Measurements from ENCODE around the gene SPANXN5. TPM values are rescaled to one million over a fixed set of nuclear protein-coding genes. Genes with fewer than 3 reads are reported as not detected.
"Not testable (repeated sequence)": the region's sequence is repeated elsewhere in the genome, so short reads cannot be mapped to it uniquely, and the experiment has no call there.

Gene SPANXN5
- total RNA-seq = not detected

- intact Hi-C loops (cut with DNase I); H3K36me3 ChIP-seq; H3K27ac ChIP-seq; DNase-seq (ENCODE audit: extremely low spot score in 2 of 2); H3K4me1 ChIP-seq; H3K27me3 ChIP-seq; H3K9me3 ChIP-seq; H3K4me3 ChIP-seq: not testable (repeated sequence)
Measured at GRCh38 chrX:52797327-52797726, at the start of gene SPANXN5. TSS of gene SPANXN5 (minus strand) at chrX:52797427. CDS start at chrX:52797348, 79 bp downstream.

GRCh38 chrX:52843619-52844018 is 46.4 kb upstream of the SPANXN5 start:
- H3K27me3 ChIP-seq; H3K36me3 ChIP-seq; intact Hi-C loops (cut with DNase I); H3K4me1 ChIP-seq; H3K9me3 ChIP-seq; DNase-seq (ENCODE audit: extremely low spot score in 2 of 2); H3K27ac ChIP-seq; H3K4me3 ChIP-seq: not testable (repeated sequence)

- H3K36me3 ChIP-seq = no peaks in the 10 kb centered on the region
- H3K4me3 ChIP-seq = no peak overlapping the region
- H3K9me3 ChIP-seq = no peaks in the 10 kb centered on the region
- no peak for TF ChIP-seq POLR2A (IDR thresholded peaks at IDR 0.05)
- TF ChIP-seq CTCF (IDR thresholded peaks at IDR 0.05) = no peak
- TF ChIP-seq POLR2AphosphoS5 (IDR thresholded peaks at IDR 0.05; ENCODE audit: insufficient read depth in 1 of 2, low read depth in 1 of 2) = no peak
- intact Hi-C loops (cut with DNase I) = no loop called here
- no peak overlapping the region for H3K27ac ChIP-seq
- no peaks in the 10 kb centered on the region for H3K4me1 ChIP-seq
- H3K27me3 ChIP-seq = no peaks in the 10 kb centered on the region
- no peak for DNase-seq (ENCODE audit: extremely low spot score in 2 of 2)
Measured at GRCh38 chrX:52839137-52839536, 41.9 kb upstream of the SPANXN5 start.

GRCh38 chrX:52830551-52830950 is 33.3 kb upstream of the SPANXN5 start:
- Histone ChIP-seq H3K27me3 (no peaks in the 10 kb centered on the region), H3K4me1 (no peaks in the 10 kb centered on the region), H3K4me3 (no peak overlapping the region), H3K9me3 (no peaks in the 10 kb centered on the region), H3K27ac (no peak overlapping the region), H3K36me3 (no peaks in the 10 kb centered on the region)
- peak in 1 of 2 donors; percentile 69 for DNase-seq (ENCODE audit: extremely low spot score in 2 of 2)
- TF ChIP-seq POLR2AphosphoS5 (IDR thresholded peaks at IDR 0.05; ENCODE audit: insufficient read depth in 1 of 2, low read depth in 1 of 2) (no peak), CTCF (IDR thresholded peaks at IDR 0.05) (no peak), POLR2A (IDR thresholded peaks at IDR 0.05) (no peak)
- intact Hi-C loops (cut with DNase I) = no loop called here

GRCh38 chrX:52824608-52825007 is 27.4 kb upstream of the SPANXN5 start:
- intact Hi-C loops (cut with DNase I) = no loop called here
- Histone ChIP-seq H3K27ac (no peak overlapping the region), H3K4me3 (no peak overlapping the region), H3K9me3 (no peaks in the 10 kb centered on the region), H3K27me3 (no peaks in the 10 kb centered on the region), H3K4me1 (no peaks in the 10 kb centered on the region), H3K36me3 (no peaks in the 10 kb centered on the region)
- no peak for TF ChIP-seq POLR2AphosphoS5 (IDR thresholded peaks at IDR 0.05; ENCODE audit: insufficient read depth in 1 of 2, low read depth in 1 of 2)
- no peak for DNase-seq (ENCODE audit: extremely low spot score in 2 of 2)

- H3K27ac ChIP-seq = no peak overlapping the region
- TF ChIP-seq CTCF (IDR thresholded peaks at IDR 0.05) (no peak), POLR2A (IDR thresholded peaks at IDR 0.05) (no peak), POLR2AphosphoS5 (IDR thresholded peaks at IDR 0.05; ENCODE audit: insufficient read depth in 1 of 2, low read depth in 1 of 2) (no peak)
- intact Hi-C loops (cut with DNase I) = no loop called here
- no peaks in the 10 kb centered on the region for H3K27me3 ChIP-seq
- H3K36me3 ChIP-seq = no peaks in the 10 kb centered on the region
- no peak for DNase-seq (ENCODE audit: extremely low spot score in 2 of 2)
- H3K4me3 ChIP-seq = no peak overlapping the region
- no peaks in the 10 kb centered on the region for H3K4me1 ChIP-seq
- no peaks in the 10 kb centered on the region for H3K9me3 ChIP-seq
Measured at GRCh38 chrX:52821079-52821760, 24.0 kb upstream of the SPANXN5 start.
